Activated gamma-delta T cell (primary cell): ENCODE data around the gene MLF2.
"Not testable (repeated sequence)": the region's sequence is repeated elsewhere in the genome, so short reads cannot be mapped to it uniquely, and the experiment has no call there.

Experiments used
- DNase-seq: peaks from one replicate; lab custom pipeline; 2025; lab: John Stamatoyannopoulos, UW

Gene MLF2

GRCh38 chr12:6734506-6735387 lies 18.2 kb downstream of the MLF2 start:
- DNase-seq = no peak

- DNase-seq = no peak
Observed at GRCh38 chr12:6730169-6730568, 22.8 kb downstream of the MLF2 start.

- no peak for DNase-seq
Observed at GRCh38 chr12:6729186-6729585, 23.8 kb downstream of the MLF2 start.

- DNase-seq = no peak
Observed at GRCh38 chr12:6725350-6725749, 27.6 kb downstream of the MLF2 start.

- no peak for DNase-seq
Observed at GRCh38 chr12:6724409-6724797, 28.5 kb downstream of the MLF2 start.

GRCh38 chr12:6723607-6724408 lies 29.1 kb downstream of the MLF2 start, which contains the start of gene COPS7A:
Gene COPS7A, plus strand, starts transcription at chr12:6724046. Its CDS starts 611 bp downstream, at chr12:6724657.
- peak; percentile 85 for DNase-seq

GRCh38 chr12:6722863-6723262 lies 30.1 kb downstream of the MLF2 start:
- no peak for DNase-seq

- DNase-seq = no peak
Observed at GRCh38 chr12:6716874-6717437, 36.0 kb downstream of the MLF2 start.

GRCh38 chr12:6716031-6716873 lies 36.7 kb downstream of the MLF2 start:
- DNase-seq = not testable (repeated sequence)

GRCh38 chr12:6708960-6709394 lies 44.0 kb downstream of the MLF2 start:
- DNase-seq = no peak

- not testable (repeated sequence) for DNase-seq
Observed at GRCh38 chr12:6708351-6708750, 44.6 kb downstream of the MLF2 start.

- DNase-seq = no peak
Observed at GRCh38 chr12:6703631-6704030, 49.3 kb downstream of the MLF2 start.

- DNase-seq = no peak
Observed at GRCh38 chr12:6701078-6701768, 51.7 kb downstream of the MLF2 start.

GRCh38 chr12:6700646-6701051 lies 52.3 kb downstream of the MLF2 start, which contains the start of gene PIANP:
Gene PIANP, minus strand, starts transcription at chr12:6700815. Its CDS starts 2,754 bp downstream, at chr12:6698061.
- peak; percentile 26 for DNase-seq

GRCh38 chr12:6699989-6700645 lies 52.8 kb downstream of the MLF2 start:
- no peak for DNase-seq

- no peak for DNase-seq
Observed at GRCh38 chr12:6699259-6699988, 53.5 kb downstream of the MLF2 start.

GRCh38 chr12:6698352-6699046 lies 54.4 kb downstream of the MLF2 start:
- DNase-seq = no peak
